Measurements from ENCODE around the gene AUTS2.

Gene AUTS2

DNA sequence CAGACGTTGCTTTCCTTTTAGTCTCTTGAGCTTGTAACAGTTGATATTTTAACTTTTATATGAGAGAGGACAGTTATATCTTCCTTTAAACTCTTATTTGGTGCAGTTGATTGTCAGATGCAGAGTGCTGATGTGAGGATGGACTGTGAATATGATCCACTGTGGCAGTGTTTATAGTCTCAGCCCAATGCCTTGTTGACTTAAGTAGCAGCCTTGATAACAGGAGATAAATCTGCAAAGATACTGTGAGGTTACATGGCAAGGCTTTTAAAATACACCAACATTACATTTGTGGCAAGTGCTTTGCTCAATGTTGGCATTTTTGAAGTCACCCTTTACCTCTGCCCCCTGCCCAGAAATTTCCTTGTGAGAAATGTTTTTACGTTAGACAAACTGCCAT lies 206.7 kb downstream of the AUTS2 start:
- no peak overlapping the region for H3K4me3 ChIP-seq (ENCODE audit: low read length in 2 of 2)
- no peaks in the 10 kb centered on the region for H3K27me3 ChIP-seq (ENCODE audit: control insufficient read depth in 2 of 2, insufficient read depth in 2 of 2, low read length in 2 of 2)
- no peaks in the 10 kb centered on the region for H3K9me3 ChIP-seq (ENCODE audit: control insufficient read depth in 2 of 2, low read length in 2 of 2)
- H3K9ac ChIP-seq (ENCODE audit: low read depth in 1 of 2, low read length in 2 of 2): no peak overlapping the region
- no peak overlapping the region for H3K27ac ChIP-seq (ENCODE audit: low read depth in 2 of 2, low read length in 2 of 2)
- no peaks in the 10 kb centered on the region for H3K36me3 ChIP-seq (ENCODE audit: control insufficient read depth in 2 of 2, insufficient read depth in 2 of 2, low read length in 2 of 2)
- no peaks in the 10 kb centered on the region for H3K4me1 ChIP-seq (ENCODE audit: control insufficient read depth in 2 of 2, insufficient read depth in 2 of 2, low read length in 2 of 2)

- Histone ChIP-seq H3K4me3 (ENCODE audit: low read length in 2 of 2) (no peak overlapping the region), H3K36me3 (ENCODE audit: control insufficient read depth in 2 of 2, insufficient read depth in 2 of 2, low read length in 2 of 2) (no peaks in the 10 kb centered on the region), H3K9me3 (ENCODE audit: control insufficient read depth in 2 of 2, low read length in 2 of 2) (no peaks in the 10 kb centered on the region), H3K27me3 (ENCODE audit: control insufficient read depth in 2 of 2, insufficient read depth in 2 of 2, low read length in 2 of 2) (no peaks in the 10 kb centered on the region), H3K9ac (ENCODE audit: low read depth in 1 of 2, low read length in 2 of 2) (no peak overlapping the region), H3K4me1 (ENCODE audit: control insufficient read depth in 2 of 2, insufficient read depth in 2 of 2, low read length in 2 of 2) (no peaks in the 10 kb centered on the region), H3K27ac (ENCODE audit: low read depth in 2 of 2, low read length in 2 of 2) (no peak overlapping the region)
Observed at GRCh38 chr7:69808391-69808790, 210.1 kb downstream of the AUTS2 start.

- H3K27me3 ChIP-seq (ENCODE audit: control insufficient read depth in 2 of 2, insufficient read depth in 2 of 2, low read length in 2 of 2): no peaks in the 10 kb centered on the region
Observed at GRCh38 chr7:69811476-69812308, 213.4 kb downstream of the AUTS2 start.

DNA sequence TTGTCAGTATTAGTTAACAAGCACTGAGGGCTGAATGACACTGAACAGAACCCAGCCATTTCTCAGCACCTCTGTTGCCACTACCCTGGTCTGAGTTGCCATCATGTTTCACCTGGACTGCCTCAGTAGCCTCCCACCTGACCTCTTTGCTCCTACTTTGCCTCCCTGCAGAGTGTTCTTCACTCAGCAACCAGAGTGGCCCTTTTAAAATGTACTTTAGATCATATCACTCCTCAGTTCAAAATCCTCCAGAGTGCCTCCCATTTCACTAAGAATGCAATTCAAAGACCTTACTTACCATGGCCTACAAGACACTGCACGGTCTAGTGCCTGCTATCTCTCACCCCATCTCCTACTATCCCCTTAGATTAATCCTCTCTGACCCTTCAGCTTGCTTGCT lies 214.5 kb downstream of the AUTS2 start:
- no peaks in the 10 kb centered on the region for H3K36me3 ChIP-seq (ENCODE audit: control insufficient read depth in 2 of 2, insufficient read depth in 2 of 2, low read length in 2 of 2)
- no peak overlapping the region for H3K9ac ChIP-seq (ENCODE audit: low read depth in 1 of 2, low read length in 2 of 2)
- no peaks in the 10 kb centered on the region for H3K4me1 ChIP-seq (ENCODE audit: control insufficient read depth in 2 of 2, insufficient read depth in 2 of 2, low read length in 2 of 2)
- H3K9me3 ChIP-seq (ENCODE audit: control insufficient read depth in 2 of 2, low read length in 2 of 2): no peaks in the 10 kb centered on the region
- H3K27me3 ChIP-seq (ENCODE audit: control insufficient read depth in 2 of 2, insufficient read depth in 2 of 2, low read length in 2 of 2): no peaks in the 10 kb centered on the region
- no peak overlapping the region for H3K27ac ChIP-seq (ENCODE audit: low read depth in 2 of 2, low read length in 2 of 2)
- H3K4me3 ChIP-seq (ENCODE audit: low read length in 2 of 2): no peak overlapping the region

More at GRCh38 chr7:69811476-69812308, 213.4 kb downstream of the AUTS2 start:
- H3K27ac ChIP-seq (ENCODE audit: low read depth in 2 of 2, low read length in 2 of 2): no peak overlapping the region
- H3K9ac ChIP-seq (ENCODE audit: low read depth in 1 of 2, low read length in 2 of 2): no peak overlapping the region
- no peaks in the 10 kb centered on the region for H3K4me1 ChIP-seq (ENCODE audit: control insufficient read depth in 2 of 2, insufficient read depth in 2 of 2, low read length in 2 of 2)
- H3K9me3 ChIP-seq (ENCODE audit: control insufficient read depth in 2 of 2, low read length in 2 of 2): no peaks in the 10 kb centered on the region
- no peak overlapping the region for H3K4me3 ChIP-seq (ENCODE audit: low read length in 2 of 2)
- H3K36me3 ChIP-seq (ENCODE audit: control insufficient read depth in 2 of 2, insufficient read depth in 2 of 2, low read length in 2 of 2): no peaks in the 10 kb centered on the region

DNA sequence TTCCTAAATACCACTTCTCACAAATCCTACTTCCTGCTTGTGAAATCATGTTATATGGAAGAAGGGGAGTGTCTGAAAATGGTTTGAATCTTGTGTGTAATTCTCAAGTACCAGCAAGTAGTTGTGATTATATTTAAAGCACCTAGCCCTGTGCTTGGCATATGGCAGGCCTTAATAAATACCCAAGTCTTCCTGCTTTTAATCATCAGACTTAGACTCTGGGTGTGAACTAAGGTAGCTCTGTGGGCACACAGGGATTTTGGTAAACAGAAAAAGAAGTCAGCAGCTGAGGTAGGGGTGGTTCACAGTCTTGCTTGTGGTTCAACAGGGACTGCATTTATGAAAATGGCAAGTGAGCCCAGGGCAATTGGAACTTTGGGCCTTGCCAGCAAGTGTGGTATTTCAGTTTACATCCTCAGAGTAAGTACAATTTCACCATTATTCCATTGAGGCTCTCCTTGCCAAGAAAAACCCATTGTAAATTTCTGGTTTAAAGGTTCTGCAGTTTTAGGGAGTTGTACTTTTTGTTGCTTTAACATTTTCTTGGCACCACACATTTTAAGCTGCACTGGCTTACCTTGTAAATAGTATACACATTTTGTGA lies 215.5 kb downstream of the AUTS2 start:
- H3K27me3 ChIP-seq (ENCODE audit: control insufficient read depth in 2 of 2, insufficient read depth in 2 of 2, low read length in 2 of 2): no peaks in the 10 kb centered on the region
- no peaks in the 10 kb centered on the region for H3K36me3 ChIP-seq (ENCODE audit: control insufficient read depth in 2 of 2, insufficient read depth in 2 of 2, low read length in 2 of 2)
- H3K9me3 ChIP-seq (ENCODE audit: control insufficient read depth in 2 of 2, low read length in 2 of 2): no peaks in the 10 kb centered on the region
- no peak overlapping the region for H3K4me3 ChIP-seq (ENCODE audit: low read length in 2 of 2)
- H3K9ac ChIP-seq (ENCODE audit: low read depth in 1 of 2, low read length in 2 of 2): no peak overlapping the region
- no peaks in the 10 kb centered on the region for H3K4me1 ChIP-seq (ENCODE audit: control insufficient read depth in 2 of 2, insufficient read depth in 2 of 2, low read length in 2 of 2)
- H3K27ac ChIP-seq (ENCODE audit: low read depth in 2 of 2, low read length in 2 of 2): no peak overlapping the region

- Histone ChIP-seq H3K27ac (ENCODE audit: low read depth in 2 of 2, low read length in 2 of 2) (no peak overlapping the region), H3K27me3 (ENCODE audit: control insufficient read depth in 2 of 2, insufficient read depth in 2 of 2, low read length in 2 of 2) (no peaks in the 10 kb centered on the region), H3K4me1 (ENCODE audit: control insufficient read depth in 2 of 2, insufficient read depth in 2 of 2, low read length in 2 of 2) (no peaks in the 10 kb centered on the region)
Observed at GRCh38 chr7:69814421-69814962, 216.2 kb downstream of the AUTS2 start.

DNA sequence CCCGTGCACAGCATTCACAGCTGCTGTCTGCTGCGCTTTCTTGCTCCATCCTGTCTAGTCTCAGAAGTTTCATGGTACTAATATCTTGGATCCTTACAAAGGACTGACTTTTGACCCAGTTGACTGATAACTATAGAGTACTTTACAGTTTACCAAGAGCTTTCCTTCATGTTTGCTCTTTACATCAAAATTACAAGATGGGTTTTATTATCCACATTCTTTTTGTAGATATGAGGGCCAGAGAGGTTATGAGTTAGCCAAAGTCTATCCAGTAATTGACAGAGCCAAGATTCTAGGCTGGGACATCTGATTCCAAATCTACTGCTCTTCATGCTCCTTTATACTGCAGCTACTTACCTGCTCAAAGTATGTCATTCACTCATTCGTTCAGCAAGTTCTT lies 218.2 kb downstream of the AUTS2 start:
- Histone ChIP-seq H3K9ac (ENCODE audit: low read depth in 1 of 2, low read length in 2 of 2) (no peak overlapping the region), H3K4me1 (ENCODE audit: control insufficient read depth in 2 of 2, insufficient read depth in 2 of 2, low read length in 2 of 2) (no peaks in the 10 kb centered on the region), H3K27ac (ENCODE audit: low read depth in 2 of 2, low read length in 2 of 2) (no peak overlapping the region), H3K36me3 (ENCODE audit: control insufficient read depth in 2 of 2, insufficient read depth in 2 of 2, low read length in 2 of 2) (no peaks in the 10 kb centered on the region), H3K27me3 (ENCODE audit: control insufficient read depth in 2 of 2, insufficient read depth in 2 of 2, low read length in 2 of 2) (no peaks in the 10 kb centered on the region), H3K4me3 (ENCODE audit: low read length in 2 of 2) (no peak overlapping the region), H3K9me3 (ENCODE audit: control insufficient read depth in 2 of 2, low read length in 2 of 2) (no peaks in the 10 kb centered on the region)

More at GRCh38 chr7:69814421-69814962, 216.2 kb downstream of the AUTS2 start:
- Histone ChIP-seq H3K9ac (ENCODE audit: low read depth in 1 of 2, low read length in 2 of 2) (no peak overlapping the region), H3K4me3 (ENCODE audit: low read length in 2 of 2) (no peak overlapping the region), H3K9me3 (ENCODE audit: control insufficient read depth in 2 of 2, low read length in 2 of 2) (no peaks in the 10 kb centered on the region), H3K36me3 (ENCODE audit: control insufficient read depth in 2 of 2, insufficient read depth in 2 of 2, low read length in 2 of 2) (no peaks in the 10 kb centered on the region)

GRCh38 chr7:69817121-69817520 lies 218.8 kb downstream of the AUTS2 start:
- H3K4me1 ChIP-seq (ENCODE audit: control insufficient read depth in 2 of 2, insufficient read depth in 2 of 2, low read length in 2 of 2): no peaks in the 10 kb centered on the region
- no peaks in the 10 kb centered on the region for H3K9me3 ChIP-seq (ENCODE audit: control insufficient read depth in 2 of 2, low read length in 2 of 2)
- no peak overlapping the region for H3K27ac ChIP-seq (ENCODE audit: low read depth in 2 of 2, low read length in 2 of 2)
- H3K4me3 ChIP-seq (ENCODE audit: low read length in 2 of 2): no peak overlapping the region
- no peaks in the 10 kb centered on the region for H3K27me3 ChIP-seq (ENCODE audit: control insufficient read depth in 2 of 2, insufficient read depth in 2 of 2, low read length in 2 of 2)
- no peak overlapping the region for H3K9ac ChIP-seq (ENCODE audit: low read depth in 1 of 2, low read length in 2 of 2)
- H3K36me3 ChIP-seq (ENCODE audit: control insufficient read depth in 2 of 2, insufficient read depth in 2 of 2, low read length in 2 of 2): no peaks in the 10 kb centered on the region

DNA sequence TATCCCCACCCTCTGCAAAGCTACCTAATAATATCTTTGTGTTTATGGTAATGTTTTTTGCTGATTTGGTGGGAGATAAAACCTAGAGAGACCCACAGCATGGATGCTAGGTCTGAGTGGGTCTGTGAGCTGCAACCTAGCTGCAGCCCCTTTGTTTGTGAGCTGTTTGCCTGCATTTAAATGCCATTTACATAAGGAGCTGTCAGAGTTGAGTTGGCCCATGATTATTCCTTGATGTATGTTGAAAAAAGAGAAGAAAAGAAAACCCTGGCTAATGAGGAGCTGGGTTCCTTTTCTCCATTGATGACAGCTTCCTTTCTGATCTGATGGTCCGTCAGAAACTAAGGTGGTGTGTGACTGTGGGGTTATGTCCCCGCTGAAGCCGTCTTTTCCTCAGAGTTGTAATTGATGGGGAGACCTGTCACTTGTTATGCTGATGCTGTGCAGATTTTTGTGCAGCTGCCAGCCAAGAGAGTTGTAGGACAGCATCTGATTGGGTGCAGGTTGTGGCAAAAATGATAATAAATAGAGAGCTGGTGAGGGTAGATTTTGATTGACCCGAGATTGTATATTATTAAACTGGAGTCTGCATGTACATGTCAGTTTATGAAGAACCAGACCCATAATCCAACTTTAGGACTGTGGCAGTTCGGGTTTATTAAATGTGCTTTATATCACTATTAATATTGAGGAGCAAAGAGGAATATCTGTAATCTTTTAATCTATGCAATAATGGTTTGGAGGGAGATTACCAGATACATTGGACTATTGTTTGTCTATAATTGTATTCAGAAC lies 219.8 kb downstream of the AUTS2 start:
- Histone ChIP-seq H3K27ac (ENCODE audit: low read depth in 2 of 2, low read length in 2 of 2) (no peak overlapping the region), H3K4me1 (ENCODE audit: control insufficient read depth in 2 of 2, insufficient read depth in 2 of 2, low read length in 2 of 2) (no peaks in the 10 kb centered on the region), H3K36me3 (ENCODE audit: control insufficient read depth in 2 of 2, insufficient read depth in 2 of 2, low read length in 2 of 2) (no peaks in the 10 kb centered on the region), H3K4me3 (ENCODE audit: low read length in 2 of 2) (no peak overlapping the region), H3K9me3 (ENCODE audit: control insufficient read depth in 2 of 2, low read length in 2 of 2) (no peaks in the 10 kb centered on the region), H3K9ac (ENCODE audit: low read depth in 1 of 2, low read length in 2 of 2) (no peak overlapping the region), H3K27me3 (ENCODE audit: control insufficient read depth in 2 of 2, insufficient read depth in 2 of 2, low read length in 2 of 2) (no peaks in the 10 kb centered on the region)

All from mucosa of rectum (tissue), 2 donors.